SU-DHL-6 (cell line): ENCODE data around the gene SMAD6.

ENCODE experiments used
- H2AFZ ChIP-seq: fragments of 200-600 bp; sonication (generic); 2 replicates; pipeline ENCODE4 v1.6.1; 2014; ENCODE audit warnings: low read depth, mild to moderate bottlenecking, moderate library complexity, mixed read lengths, antibody characterized with exemption, low read length; ENCODE audit not compliant: severe bottlenecking
- H3F3A ChIP-seq: fragments of 200-600 bp; shearing (Covaris generic); 2 replicates; pipeline ENCODE4 v1.6.0; 2016; ENCODE audit warnings: antibody characterized with exemption, mild to moderate bottlenecking; ENCODE audit not compliant: insufficient read depth
- H3K27ac ChIP-seq: fragments of 200-600 bp; sonication (generic); 2 replicates; pipeline ENCODE4 v1.5.1; 2016; ENCODE audit warnings: low read depth, mild to moderate bottlenecking, low read length, moderate library complexity, mixed read lengths
- H3K27me3 ChIP-seq: fragments of 200-600 bp; sonication (generic), shearing (Covaris generic); 2 replicates; pipeline ENCODE4 v1.6.0; 2014; ENCODE audit warnings: mild to moderate bottlenecking, low read length
- H3K36me3 ChIP-seq: fragments of 200-600 bp; sonication (generic); 2 replicates; pipeline ENCODE4 v1.6.1; 2014; ENCODE audit warnings: mild to moderate bottlenecking, low read length, mixed read lengths
- H3K4me2 ChIP-seq: fragments of 300-600, 200-600 bp; shearing (Covaris generic), sonication (generic); 2 replicates; pipeline ENCODE4 v1.6.0; 2014; ENCODE audit warnings: low read length, low read depth, mild to moderate bottlenecking; ENCODE audit not compliant: poor library complexity, severe bottlenecking
- H3K4me3 ChIP-seq: fragments of 200-600 bp; sonication (generic); 2 replicates; pipeline ENCODE4 v1.5.1; 2014; ENCODE audit warnings: antibody characterized with exemption, low read length, mild to moderate bottlenecking, mixed read lengths; ENCODE audit not compliant: insufficient read depth, poor library complexity, severe bottlenecking
- H3K79me2 ChIP-seq: fragments of 200-600 bp; sonication (generic); 2 replicates; pipeline ENCODE4 v1.6.1; 2014; ENCODE audit warnings: mild to moderate bottlenecking, low read length, moderate library complexity; ENCODE audit not compliant: insufficient read depth
- H3K9ac ChIP-seq: fragments of 200-600 bp; sonication (generic); 2 replicates; pipeline ENCODE4 v1.7.0; 2014; ENCODE audit warnings: mild to moderate bottlenecking, low read length
- H3K9me2 ChIP-seq: fragments of 200-600 bp; sonication (generic); replicated peaks from 2 replicates; pipeline ENCODE4 v1.6.1; 2014; ENCODE audit warnings: low read length; ENCODE audit not compliant: insufficient read depth
- H3K9me3 ChIP-seq: fragments of 200-600 bp; sonication (generic); 2 replicates; pipeline ENCODE4 v1.6.1; 2014; ENCODE audit warnings: low read length, mixed read lengths; ENCODE audit not compliant: insufficient read depth
- H4K20me1 ChIP-seq: fragments of 200-600 bp; sonication (generic); 2 replicates; pipeline ENCODE4 v1.6.1; 2014; ENCODE audit warnings: low read depth, mild to moderate bottlenecking, antibody characterized with exemption, low read length, moderate library complexity, mixed read lengths
- EZH2phosphoT487 ChIP-seq: fragments of 200-600 bp; sonication (generic), shearing (Covaris generic); conservative IDR thresholded peaks from 2 replicates; pipeline ENCODE4 v1.6.1; 2018; ENCODE audit warnings: mild to moderate bottlenecking, antibody characterized with exemption, low read length, moderate library complexity, mixed read lengths
- TF ChIP-seq, protein P1 (sequence below): fragments of 200-600 bp; sonication (generic); IDR thresholded peaks from one replicate; pipeline ENCODE4 v1.5.1; 2017; ENCODE audit warnings: antibody characterized with exemption, mild to moderate bottlenecking, low read length, moderate library complexity; ENCODE audit not compliant: insufficient read depth, poor library complexity, severe bottlenecking

Gene SMAD6

DNA sequence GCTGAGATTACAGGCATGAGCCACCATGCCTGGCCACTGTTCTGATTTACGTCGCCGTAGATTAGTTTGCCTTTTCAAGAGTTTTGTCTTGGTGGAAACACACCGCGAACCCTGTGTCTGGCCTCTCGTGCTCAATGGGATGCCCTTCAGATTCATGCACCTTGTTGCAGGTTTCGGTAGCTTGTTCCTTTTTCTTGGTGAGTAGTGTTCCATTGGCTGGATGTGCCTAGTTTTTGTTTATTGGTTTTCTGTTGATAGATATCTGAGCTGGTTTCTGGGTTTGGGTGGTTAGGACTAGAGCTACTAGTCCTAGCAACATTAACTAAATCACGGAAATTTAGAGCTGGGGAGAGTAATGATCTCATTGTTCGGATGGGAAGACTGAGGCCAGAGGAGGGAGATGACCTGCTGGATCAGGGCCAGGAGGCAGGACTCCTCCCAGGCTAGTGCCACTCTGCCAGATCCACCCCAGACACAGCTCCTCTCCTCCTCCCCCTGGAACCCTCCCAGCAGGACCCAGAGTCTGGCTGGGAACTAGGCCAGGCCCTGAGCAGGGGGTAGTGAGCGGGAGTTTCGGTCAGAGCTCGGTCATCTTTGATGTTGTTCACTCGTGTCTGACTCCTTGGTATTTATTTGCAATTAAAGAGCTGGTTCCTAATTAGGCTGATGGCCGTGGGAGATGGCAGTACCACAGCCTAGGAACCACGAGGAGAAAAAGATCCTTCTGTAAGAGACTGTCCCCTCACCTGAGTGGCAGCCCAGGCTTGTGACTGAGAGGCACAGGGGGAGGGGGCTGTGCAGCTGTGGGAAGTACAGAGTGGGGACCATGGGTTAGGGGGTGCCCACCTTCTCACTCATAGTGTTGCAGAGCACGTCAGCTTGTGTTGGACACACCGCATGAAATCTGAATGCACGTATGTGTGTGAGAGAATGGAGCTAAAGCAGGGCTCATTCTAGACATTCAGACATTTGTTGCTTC lies 73.4 kb downstream of the SMAD6 start:
- Histone ChIP-seq H3K36me3 (no peaks in the 10 kb centered on the region), H3K9ac (no peak overlapping the region), H3K9me3 (no peaks in the 10 kb centered on the region), H3K27me3 (no peaks in the 10 kb centered on the region), H3K27ac (no peak overlapping the region), H3K9me2 (no peaks in the 10 kb centered on the region), H3K4me2 (no peak overlapping the region), H3K79me2 (no peaks in the 10 kb centered on the region), H3F3A (no peaks in the 10 kb centered on the region), H4K20me1 (no peaks in the 10 kb centered on the region), H3K4me3 (no peak overlapping the region), H2AFZ (no peak overlapping the region)
- no peak for TF ChIP-seq EZH2phosphoT487
- TF ChIP-seq, protein P1, sequence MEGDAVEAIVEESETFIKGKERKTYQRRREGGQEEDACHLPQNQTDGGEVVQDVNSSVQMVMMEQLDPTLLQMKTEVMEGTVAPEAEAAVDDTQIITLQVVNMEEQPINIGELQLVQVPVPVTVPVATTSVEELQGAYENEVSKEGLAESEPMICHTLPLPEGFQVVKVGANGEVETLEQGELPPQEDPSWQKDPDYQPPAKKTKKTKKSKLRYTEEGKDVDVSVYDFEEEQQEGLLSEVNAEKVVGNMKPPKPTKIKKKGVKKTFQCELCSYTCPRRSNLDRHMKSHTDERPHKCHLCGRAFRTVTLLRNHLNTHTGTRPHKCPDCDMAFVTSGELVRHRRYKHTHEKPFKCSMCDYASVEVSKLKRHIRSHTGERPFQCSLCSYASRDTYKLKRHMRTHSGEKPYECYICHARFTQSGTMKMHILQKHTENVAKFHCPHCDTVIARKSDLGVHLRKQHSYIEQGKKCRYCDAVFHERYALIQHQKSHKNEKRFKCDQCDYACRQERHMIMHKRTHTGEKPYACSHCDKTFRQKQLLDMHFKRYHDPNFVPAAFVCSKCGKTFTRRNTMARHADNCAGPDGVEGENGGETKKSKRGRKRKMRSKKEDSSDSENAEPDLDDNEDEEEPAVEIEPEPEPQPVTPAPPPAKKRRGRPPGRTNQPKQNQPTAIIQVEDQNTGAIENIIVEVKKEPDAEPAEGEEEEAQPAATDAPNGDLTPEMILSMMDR, result no peak

DNA sequence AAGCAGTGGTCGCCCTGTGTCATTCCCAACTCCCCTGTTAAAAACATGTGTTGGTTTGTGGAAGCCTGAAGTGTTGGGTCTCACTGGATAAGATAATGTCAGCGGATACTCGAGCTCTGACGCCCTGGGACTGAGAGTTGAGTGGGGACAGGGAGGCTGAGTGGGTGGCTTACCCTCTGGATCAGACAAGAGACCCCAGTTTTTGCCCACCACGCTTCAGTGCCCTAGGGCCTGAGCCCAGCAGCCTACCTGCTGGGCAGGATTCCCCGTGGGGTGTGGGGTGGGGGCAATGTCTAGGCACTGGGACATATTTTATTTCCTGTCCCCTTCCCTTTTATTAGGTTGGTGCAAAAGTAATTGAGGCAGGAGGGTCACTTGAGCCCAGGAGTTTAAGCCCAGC lies 75.0 kb downstream of the SMAD6 start:
- no peak overlapping the region for H3K27ac ChIP-seq
- H3K9me3 ChIP-seq, result no peaks in the 10 kb centered on the region
- no peaks in the 10 kb centered on the region for H3K9me2 ChIP-seq
- no peak overlapping the region for H3K4me3 ChIP-seq
- no peak overlapping the region for H2AFZ ChIP-seq
- no peaks in the 10 kb centered on the region for H3F3A ChIP-seq
- H3K4me2 ChIP-seq, result no peak overlapping the region
- H4K20me1 ChIP-seq, result no peaks in the 10 kb centered on the region
- no peaks in the 10 kb centered on the region for H3K36me3 ChIP-seq
- TF ChIP-seq, protein P1, result no peak
- TF ChIP-seq EZH2phosphoT487, result no peak
- H3K27me3 ChIP-seq, result no peaks in the 10 kb centered on the region
- H3K9ac ChIP-seq, result no peak overlapping the region
- H3K79me2 ChIP-seq, result no peaks in the 10 kb centered on the region

DNA sequence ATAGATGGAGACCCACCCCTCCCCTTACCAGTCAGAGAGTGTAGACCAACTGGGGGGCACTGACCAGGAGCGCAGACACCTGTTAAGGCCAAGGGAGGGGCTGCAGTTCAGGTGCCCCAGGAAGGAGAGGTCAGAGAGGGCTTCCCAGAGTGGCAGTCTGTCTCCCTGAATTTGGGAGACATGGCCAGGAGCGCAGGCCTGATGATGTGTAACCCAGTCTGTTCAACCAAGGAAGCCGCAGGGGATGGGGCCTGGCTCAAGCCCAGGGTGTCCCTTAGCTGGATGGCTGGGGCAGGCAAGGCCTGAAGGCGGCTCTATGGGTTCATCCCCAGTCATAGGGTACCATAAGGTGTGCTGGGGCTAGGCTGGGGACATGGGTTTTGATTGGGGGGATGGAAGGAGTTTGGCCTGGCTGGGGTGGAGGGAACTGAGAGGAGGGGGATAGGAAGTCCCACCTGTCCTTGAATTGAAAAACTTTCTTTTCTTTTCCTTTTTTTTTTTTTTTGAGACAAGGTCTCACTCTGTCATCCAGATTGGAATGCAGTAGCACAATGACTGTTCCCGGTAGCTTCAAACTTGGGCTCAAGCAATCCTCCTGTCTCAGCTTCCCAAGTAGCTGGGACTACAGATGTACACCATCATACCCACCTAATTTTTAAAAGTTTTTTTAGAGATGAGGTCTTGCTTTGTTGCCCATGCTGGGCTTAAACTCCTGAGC lies 75.7 kb downstream of the SMAD6 start:
- Histone ChIP-seq H3K9ac (no peak overlapping the region), H3K9me3 (no peaks in the 10 kb centered on the region), H3K36me3 (no peaks in the 10 kb centered on the region), H3K4me2 (no peak overlapping the region), H4K20me1 (no peaks in the 10 kb centered on the region), H3K27ac (no peak overlapping the region), H3K27me3 (no peaks in the 10 kb centered on the region), H3K79me2 (no peaks in the 10 kb centered on the region), H3F3A (no peaks in the 10 kb centered on the region), H3K9me2 (no peaks in the 10 kb centered on the region), H3K4me3 (no peak overlapping the region), H2AFZ (no peak overlapping the region)
- no peak for TF ChIP-seq EZH2phosphoT487
- TF ChIP-seq, protein P1, result no peak
